ENCODE measurements around the gene PPP1R14C.
A peak's percentile ranks its signal among the peaks of the same experiment; 100 is the strongest.

Gene PPP1R14C

GRCh38 chr6:150139533-150139932, 3.3 kb upstream of the PPP1R14C start:
- DNase-seq = no peak

- DNase-seq = no peak
These were observed 2.4 kb upstream of the PPP1R14C start for GRCh38 chr6:150140236-150140969.

GRCh38 chr6:150142097-150142669, 661 bp upstream of the PPP1R14C start:
- no peak for DNase-seq

- DNase-seq = peak; percentile 12
These were observed 861 bp downstream of the PPP1R14C start for GRCh38 chr6:150143516-150144293.

- no peak for DNase-seq
These were observed 1.5 kb downstream of the PPP1R14C start for GRCh38 chr6:150144294-150144868.

GRCh38 chr6:150145427-150145826, 2.6 kb downstream of the PPP1R14C start:
- no peak for DNase-seq

GRCh38 chr6:150145830-150146229, 3.0 kb downstream of the PPP1R14C start:
- DNase-seq = no peak

- no peak for DNase-seq
These were observed 3.6 kb downstream of the PPP1R14C start for GRCh38 chr6:150146436-150146835.

GRCh38 chr6:150149146-150149545, 6.3 kb downstream of the PPP1R14C start:
- DNase-seq = no peak

GRCh38 chr6:150150458-150150820, 7.6 kb downstream of the PPP1R14C start:
- DNase-seq = no peak

GRCh38 chr6:150150821-150151646, 8.2 kb downstream of the PPP1R14C start:
- no peak for DNase-seq

GRCh38 chr6:150152891-150153876, 10.3 kb downstream of the PPP1R14C start:
- DNase-seq = no peak

- DNase-seq = no peak
These were observed 11.2 kb downstream of the PPP1R14C start for GRCh38 chr6:150153905-150154492.

- no peak for DNase-seq
These were observed 13.6 kb downstream of the PPP1R14C start for GRCh38 chr6:150156460-150156859.

- no peak for DNase-seq
These were observed 14.2 kb downstream of the PPP1R14C start for GRCh38 chr6:150157081-150157480.

- no peak for DNase-seq
These were observed 16.9 kb downstream of the PPP1R14C start for GRCh38 chr6:150159757-150160156.

GRCh38 chr6:150163970-150164369, 21.1 kb downstream of the PPP1R14C start:
- DNase-seq = no peak

GRCh38 chr6:150165020-150165702, 22.3 kb downstream of the PPP1R14C start:
- no peak for DNase-seq

- no peak for DNase-seq
These were observed 24.6 kb downstream of the PPP1R14C start for GRCh38 chr6:150167479-150167873.

GRCh38 chr6:150169181-150169580, 26.3 kb downstream of the PPP1R14C start:
- no peak for DNase-seq

All from stimulated activated CD4-positive, alpha-beta T cell treated with anti-CD3 and anti-CD28 coated beads, Interleukin-15, amount 100 ng/mL, for 24 hours (primary cell).